Forelimb muscle (tissue), 1 donor: Measurements from ENCODE around the gene SYCN. TPM values are rescaled to one million over a fixed set of nuclear protein-coding genes. Genes with fewer than 3 reads are reported as not detected.
"Not testable (repeated sequence)": the region's sequence is repeated elsewhere in the genome, so short reads cannot be mapped to it uniquely, and the experiment has no call there.

ENCODE experiments used
- DNase-seq: peaks from one replicate; pipeline ENCODE4 v3.0.0-alpha.2; 2013; ENCODE audit warnings: low read depth
- polyA plus RNA-seq: library from polyadenylated mRNA; unstranded; fragments of 120-200 nt; gene quantifications from one replicate; pipeline ENCODE4 v1.2.1, GENCODE V29; 2013; ENCODE audit not compliant: insufficient read length

SYCN gene, protein sequence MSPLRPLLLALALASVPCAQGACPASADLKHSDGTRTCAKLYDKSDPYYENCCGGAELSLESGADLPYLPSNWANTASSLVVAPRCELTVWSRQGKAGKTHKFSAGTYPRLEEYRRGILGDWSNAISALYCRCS
- polyA plus RNA-seq, result not detected

DNA sequence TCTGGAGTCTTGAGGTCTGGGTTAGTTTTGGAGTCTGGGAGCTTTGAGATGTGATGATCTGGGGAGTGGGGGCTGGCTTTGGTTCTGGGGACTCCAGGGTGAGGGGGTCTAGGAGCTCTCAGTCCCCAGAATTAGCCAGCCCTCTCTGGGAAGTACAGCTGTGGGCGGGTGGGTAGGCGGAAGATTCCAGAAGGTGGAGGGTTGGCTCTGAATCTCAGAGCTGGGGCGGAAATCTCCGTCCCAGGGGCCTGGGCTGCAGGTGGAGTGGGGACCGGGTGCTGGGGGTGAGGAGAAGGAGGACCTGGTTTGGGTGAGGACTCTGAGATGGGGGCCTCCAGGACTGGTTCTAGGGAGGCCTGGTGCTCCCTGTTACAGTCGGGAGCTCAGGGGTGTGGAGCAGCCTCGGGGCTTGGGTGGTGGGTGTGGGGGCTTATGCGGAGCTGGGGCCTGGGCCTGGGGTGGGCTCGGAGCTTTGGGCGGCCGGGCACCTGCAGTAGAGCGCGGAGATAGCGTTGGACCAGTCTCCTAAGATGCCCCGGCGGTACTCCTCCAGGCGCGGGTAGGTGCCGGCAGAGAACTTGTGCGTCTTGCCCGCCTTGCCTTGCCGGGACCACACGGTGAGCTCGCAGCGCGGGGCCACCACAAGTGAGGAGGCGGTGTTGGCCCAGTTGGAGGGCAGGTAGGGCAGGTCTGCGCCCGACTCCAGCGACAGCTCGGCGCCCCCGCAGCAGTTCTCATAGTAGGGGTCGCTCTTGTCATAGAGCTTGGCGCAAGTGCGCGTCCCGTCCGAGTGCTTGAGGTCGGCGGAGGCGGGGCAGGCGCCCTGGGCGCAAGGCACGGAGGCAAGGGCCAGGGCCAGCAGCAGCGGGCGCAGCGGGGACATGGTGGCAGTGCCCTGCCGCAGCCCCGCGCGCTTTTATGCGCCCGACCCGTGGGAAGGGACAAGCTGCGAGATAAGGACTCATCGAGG is at the start of gene SYCN:
TSS of gene SYCN (minus strand) at position 892 of the 970 bp plus-strand sequence. CDS start at position 883, 9 bp downstream.
- DNase-seq, result no peak

DNA sequence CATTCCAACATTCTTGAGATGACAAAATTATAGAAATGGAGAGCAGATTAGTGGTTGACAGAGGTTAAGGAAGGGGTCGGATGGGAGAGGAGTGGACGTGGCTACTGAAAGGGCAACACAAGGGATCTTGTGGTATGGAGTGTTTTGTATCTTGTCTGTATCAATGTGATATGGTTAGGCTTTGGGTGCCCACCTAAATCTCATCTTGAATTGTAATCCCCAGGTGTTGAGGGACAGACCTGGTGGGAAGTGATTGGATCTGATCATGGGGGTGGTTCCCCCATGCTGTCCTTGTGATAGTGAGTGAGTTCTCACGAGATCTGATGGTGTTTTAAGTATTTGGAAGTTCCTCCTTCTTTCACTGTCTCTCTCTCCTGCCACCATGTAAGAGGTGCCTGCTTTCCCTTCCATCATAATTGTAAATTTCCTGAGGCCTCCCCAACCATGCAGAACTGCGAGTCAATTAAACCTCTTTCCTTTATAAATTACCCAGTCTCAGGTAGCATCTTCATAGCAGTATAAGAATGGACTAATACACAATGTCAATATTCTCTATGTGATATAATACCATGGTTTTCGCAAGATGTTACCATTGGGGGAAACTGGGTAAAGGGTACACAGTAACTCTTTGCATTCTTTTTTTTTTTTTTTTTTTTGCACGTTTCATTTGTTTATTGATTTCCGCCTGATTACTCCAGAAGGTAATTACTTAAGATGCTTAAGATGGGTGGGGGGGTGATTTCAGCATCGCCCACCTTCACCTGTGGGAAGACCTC is 49.5 kb upstream of the SYCN start:
- DNase-seq, result no peak

DNA sequence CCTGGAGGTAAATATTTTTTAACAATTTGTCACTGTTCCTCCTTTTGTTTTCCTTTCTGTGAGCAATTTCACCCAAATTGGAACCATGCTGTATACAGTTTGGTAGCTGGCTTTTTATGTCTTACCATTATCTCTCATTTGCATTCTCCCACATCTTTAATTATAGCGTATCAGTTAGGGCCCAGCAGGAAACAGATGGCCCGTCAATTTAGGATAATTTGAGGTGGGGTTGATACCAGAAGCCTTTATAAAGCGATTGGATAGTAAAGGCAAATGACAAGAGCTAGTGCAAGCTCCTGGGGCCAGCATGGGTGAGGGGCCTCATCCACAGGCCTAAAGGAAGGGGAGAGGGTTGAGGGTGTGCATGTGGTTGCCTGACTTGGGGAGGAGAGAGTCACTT is 48.4 kb upstream of the SYCN start:
- no peak for DNase-seq

DNA sequence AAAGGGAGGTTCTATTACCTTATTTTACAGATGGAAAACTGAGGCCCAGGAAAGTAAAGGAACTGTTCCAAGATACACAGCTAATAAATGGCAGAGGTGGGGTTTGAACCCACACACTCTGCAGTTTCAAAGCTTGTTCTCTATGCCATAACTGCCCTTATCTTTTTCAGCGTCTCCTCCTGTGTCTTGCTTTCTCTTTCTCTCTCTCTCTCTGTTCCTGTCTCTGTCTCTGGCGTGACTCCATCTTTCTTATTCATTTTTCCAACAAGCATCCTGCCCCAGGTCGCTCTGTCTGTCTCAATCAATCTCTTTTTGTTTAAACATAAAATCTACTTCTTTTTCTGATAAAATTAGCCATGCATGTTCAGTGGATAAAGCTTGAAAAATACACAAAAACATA is 47.8 kb upstream of the SYCN start:
- no peak for DNase-seq

DNA sequence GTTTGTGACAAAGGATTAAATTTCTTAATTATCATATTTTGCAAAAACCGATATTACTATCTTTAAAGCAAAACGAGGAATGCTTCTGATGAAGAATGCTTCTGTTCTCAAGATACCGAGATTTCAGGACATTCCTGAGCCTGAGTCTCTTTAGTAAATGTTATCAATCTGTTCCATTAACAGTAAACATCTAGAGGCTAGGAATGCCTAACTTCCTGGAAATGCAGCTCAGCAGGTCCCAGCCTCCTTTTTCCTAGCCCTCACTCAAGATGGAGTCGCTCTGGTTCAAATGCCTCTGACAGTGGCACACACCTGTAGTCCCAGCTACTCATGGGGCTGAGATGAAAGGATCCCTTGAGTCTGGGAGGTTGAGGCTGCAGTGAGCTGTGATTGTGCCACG is 47.0 kb upstream of the SYCN start:
- no peak for DNase-seq

DNA sequence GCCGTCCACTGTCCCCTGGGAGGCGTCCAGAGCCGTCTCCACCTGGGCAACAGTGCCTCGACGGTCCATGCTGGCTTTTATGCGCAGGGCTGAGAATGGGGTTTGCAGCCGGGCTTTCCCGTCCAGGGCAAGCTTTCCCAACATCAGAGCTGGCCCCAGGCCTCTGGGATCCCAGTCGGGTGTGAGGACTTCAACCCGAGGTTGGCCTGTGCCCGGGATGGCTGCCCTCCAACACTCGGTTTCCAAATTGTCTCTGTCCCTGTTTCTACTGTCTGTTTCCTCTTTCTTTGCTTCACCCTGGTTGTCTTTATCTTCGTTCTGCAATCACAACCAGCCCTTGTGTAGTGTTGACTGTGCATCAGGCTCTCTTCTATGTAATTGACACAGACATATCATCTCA is 44.7 kb upstream of the SYCN start, which contains the start of gene IFNL4:
TSS of gene IFNL4 (minus strand) at position 51 of the 400 bp plus-strand sequence.
- DNase-seq, result no peak

DNA sequence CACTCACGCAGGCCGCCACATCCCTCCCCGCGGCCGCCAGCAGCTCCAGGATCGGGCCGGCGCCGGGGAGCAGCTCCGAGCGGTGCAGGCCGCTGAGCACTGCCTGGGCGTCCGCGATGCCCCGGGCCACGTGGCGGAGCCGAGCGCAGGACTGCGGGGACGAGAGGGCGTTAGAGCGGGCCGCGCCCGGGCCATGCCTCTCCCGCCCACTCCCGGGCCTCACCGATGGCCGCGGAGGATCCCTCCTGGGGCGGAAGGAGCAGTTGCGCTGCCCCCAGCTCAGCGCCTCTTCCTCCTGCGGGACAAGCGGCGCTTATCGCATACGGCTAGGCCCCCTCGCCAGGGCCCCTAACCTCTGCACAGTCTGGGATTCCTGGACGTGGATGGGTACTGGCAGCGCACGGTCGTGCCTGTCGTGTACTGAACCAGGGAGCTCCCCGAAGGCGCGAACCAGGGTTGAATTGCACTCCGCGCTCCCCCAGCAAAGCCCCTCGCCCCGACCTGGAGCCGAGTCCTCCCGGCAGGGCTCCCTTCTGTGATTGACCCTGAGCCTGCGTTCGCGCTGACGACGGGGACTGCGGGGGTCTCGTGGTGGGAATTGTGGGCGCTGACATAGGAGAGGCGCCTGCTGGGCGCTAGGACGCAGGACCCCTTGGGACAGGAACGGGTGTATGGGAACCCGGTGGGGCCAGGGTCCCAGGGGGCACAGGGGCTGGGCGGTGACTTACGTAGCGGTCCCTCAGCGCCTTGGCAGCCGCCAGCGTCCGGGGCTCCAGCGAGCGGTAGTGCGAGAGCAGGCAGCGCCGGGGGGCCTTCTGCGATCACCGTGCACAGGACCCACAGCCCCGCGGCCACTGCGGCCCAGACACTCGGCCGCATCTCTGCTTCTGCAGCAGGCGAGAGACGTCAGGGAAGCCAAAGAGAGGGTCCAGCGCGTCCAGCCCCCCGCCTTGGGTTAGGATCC is 43.9 kb upstream of the SYCN start:
- DNase-seq, result no peak

DNA sequence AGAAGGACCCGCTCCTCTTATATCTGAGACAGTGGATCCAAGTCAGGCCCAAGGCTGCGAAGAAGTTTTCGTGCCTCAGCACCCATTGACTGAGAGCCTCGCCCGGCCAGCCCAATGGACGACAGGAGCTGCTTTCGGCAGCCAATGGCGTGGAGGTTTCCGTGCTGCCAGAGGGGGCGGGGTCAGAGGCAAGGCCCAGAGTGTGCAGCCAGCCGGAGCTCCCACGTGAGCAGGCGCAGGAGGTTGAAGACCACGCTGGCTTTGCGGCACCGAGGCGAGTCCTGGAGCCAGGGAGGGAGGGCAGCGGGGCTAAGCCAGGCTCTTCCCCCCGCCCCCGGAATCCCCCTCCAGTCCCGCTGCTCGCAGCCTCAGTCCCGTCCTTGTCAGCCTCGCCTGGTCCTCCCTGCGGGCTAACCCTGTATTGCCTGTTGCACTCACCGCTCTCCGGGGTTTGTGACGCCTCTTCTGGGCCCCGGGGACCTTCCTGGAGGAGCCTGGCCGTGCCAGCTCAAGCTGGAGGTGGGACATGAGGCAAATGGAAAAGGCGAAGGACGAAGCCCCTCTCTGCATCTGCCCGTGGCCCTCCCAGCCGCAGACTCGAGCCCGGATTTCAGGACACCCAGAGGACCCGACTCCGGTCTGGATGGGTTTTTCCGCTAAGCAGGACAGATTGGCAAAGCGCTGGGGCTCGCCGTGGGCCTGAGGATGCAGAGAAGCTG is 43.0 kb upstream of the SYCN start:
- DNase-seq, result no peak

DNA sequence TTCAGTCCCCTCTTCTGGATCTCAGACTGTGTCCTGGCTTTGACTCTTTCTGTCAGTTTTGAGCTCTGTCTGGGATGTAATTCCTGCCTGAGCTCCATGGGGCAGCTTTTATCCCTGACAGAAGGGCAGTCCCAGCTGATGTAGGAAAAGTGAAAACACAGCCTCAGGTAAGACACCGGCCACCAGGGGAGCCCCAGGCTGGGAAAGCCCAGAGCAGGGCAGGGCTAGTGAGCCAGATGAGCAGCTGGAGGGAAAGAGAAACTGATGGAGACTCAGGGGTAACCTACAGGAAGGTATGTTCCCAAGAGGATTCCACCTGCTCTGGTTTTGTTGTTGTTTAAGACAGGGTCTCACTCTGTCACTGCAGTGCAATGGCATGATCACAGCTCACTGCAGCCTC is 41.1 kb upstream of the SYCN start:
- DNase-seq, result not testable (repeated sequence)

DNA sequence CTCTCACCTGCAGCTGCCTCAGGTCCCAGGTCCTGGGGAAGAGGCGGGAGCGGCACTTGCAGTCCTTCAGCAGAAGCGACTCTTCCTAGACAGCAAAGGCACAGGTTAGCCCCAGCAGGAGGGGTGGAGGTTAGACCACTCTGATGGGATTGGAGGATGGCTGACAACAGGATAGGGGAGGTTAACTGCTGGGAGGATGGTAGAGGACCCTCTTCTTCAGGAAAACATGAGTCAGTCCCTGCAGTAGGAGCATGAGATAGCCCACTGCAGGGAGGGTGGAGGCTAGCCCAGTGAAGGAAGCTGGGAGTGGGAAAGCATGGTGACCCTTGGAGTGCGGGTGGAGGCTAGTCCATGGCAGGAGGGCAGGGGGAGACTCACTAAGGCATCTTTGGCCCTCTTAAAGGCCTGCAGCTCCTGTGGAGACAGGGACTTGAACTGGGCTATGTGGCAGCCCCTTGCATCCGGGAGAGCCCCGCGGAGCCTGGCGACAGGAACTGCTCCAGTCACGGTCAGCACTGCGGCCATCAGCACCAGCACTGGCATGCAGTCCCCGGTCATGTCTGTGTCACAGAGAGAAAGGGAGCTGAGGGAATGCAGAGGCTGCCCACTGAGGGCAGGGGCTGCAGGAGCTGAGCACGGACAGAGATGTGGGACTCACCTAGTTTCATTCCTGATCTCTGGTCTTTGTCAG is 40.5 kb upstream of the SYCN start, which contains the start of gene IFNL3:
TSS of gene IFNL3 (minus strand) at position 597 of the 691 bp plus-strand sequence. CDS start at position 558, 39 bp downstream.
- not testable (repeated sequence) for DNase-seq

DNA sequence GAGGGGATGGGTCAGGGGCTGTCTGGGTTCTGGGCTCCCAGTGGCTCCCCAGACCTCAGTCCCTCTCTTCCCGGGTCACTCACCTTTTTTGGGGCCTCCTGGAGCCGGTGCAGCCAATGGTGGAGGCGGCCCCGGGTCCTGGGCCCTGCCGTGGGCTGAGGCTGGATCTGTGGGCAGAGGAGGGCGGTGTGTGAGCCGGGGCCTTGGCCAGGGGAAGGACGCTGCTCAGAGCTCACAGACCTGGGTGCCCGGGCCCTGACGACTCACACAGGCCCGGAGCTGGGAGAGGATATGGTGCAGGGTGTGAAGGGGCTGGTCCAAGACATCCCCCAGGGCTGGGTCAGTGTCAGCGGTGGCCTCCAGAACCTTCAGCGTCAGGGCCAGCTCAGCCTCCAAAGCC is 39.7 kb upstream of the SYCN start:
- DNase-seq, result not testable (repeated sequence)

DNA sequence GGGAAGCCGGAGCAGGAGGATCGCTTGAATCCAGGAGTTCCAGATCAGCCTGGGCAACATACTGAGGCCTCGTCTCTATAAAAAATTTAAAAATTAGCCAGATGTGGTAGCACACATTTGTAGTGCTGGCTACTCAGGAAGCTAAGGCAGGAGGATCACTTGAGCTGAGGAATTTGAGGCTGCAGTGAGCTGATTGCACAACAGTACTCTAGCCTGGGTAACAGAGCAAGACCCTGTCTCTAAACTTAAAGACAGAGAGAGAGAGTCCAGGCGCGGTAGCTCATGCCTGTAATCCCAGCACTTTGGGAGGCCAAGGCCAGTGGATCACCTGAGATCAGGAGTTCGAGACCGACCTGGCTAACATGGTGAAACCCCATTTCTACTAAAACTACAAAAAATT is 36.4 kb upstream of the SYCN start:
- no peak for DNase-seq

DNA sequence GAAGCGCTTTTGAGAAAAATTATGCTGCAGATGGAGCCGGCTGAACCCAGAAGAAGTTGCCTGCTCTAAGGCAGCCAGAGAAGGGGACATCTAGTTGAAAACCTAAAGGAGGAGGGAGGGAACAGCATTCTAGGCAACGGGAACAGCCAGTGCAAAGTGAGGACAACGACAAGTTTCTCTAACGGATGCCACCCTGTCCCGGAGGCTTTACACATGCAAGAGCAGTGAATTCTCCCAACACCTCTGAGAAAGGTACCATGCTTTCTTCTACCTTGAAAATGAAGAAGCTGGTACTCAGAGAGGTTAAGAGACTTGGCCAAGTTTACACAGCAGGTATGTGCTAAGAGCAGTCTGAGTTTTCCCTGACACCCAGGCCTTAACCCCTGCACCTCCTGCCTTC is 34.9 kb upstream of the SYCN start:
- DNase-seq, result no peak

DNA sequence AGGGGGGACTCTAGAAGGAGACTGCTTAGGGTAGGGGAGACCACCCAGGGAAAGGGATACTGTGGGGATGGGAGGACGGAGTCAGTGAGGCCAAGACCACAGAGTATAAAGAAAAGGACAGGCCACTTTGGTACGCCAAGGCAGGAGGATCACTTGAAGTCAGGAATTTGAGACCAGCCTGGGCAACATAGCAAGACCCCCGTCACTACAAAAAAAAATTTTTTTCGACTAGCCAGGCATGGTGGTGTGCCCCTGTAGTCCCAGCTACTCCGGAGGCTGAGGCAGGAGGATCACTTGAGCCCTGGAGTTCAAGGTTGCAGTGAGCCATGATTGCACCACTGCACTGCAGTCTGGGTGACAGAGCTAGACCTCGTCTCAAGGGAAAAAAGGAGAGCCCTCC is 34.1 kb upstream of the SYCN start:
- no peak for DNase-seq

DNA sequence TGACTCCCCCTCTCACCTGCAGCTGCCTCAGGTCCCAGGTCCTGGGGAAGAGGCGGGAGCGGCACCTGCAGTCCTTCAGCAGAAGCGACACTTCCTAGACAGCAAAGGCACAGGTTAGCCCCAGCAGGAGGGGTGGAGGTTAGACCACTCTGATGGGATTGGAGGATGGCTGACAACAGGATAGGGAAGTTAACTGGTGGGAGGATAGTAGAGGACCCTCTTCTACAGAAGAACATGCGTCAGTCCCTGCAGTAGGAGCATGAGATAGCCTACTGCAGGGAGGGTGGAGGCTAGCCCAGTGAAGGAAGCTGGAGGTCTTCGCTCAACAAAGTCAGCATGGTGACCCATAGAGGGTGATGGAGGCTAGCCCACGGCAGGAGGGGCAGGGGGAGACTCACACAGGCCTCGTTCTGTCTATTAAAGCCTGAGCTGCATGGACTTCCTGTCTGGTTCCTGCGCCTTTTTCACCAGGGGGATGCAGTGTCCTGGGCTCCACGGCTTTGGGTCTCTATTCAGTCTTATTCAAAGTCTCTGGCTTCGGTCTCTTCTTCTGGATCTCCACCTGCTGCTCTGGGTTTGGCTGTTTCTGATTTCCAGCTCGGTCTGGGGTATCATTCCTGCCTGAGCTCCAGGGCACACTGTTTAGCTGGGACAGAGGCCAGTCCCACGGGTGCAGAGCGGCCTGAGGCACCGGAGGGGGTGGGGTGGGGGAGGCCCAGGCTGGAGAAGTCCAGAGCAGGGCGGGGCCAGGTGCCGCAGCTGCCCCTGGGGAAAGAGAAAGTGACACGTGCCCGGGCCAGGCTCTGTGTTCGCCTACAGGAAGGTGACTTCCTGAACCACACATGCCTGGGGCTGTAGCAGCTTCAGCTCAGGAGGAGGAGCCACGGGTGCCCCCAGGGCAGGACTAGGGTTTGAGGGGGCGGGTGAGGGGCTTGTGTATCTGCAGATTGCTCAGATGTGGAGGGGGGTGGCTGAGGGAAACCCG is 33.4 kb upstream of the SYCN start:
- DNase-seq, result no peak

DNA sequence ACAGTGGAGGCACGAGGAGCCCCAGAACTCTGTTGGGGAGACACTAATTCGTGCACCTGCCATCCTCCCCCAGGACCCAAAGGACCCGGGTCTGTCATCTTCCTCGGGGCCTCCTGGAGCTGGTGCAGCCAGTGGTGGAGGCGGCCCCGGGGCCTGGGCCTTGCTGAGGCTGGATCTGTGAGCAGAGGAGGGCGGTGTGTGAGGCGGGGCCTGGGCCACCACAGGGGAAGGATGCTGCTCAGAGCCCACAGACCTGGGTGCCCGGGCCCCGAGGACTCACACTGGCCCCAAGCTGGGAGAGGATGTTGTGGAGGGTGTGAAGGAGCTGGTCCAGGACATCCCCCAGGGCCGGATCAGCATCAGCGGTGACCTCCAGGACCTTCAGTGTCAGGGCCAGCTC is 32.5 kb upstream of the SYCN start:
- DNase-seq, result no peak

DNA sequence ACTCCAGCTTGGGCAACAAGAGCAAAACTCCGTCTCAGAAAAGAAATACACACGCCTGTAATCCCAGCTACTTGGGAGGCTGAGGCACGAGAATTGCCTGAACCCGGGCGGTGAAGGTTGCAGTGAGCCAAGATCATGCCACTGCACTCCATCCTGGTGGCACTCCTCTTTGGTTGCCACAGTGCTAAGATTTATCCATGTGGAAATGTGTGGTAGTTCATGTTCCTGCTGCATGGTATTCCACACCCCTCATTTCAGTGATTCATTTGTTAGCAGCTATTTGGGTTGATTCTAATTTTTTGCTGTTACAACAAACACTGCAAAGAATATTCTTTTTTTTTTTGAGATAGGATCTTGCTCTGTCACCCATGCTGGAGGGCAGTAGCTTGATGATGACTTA is 28.6 kb upstream of the SYCN start:
- DNase-seq, result no peak

DNA sequence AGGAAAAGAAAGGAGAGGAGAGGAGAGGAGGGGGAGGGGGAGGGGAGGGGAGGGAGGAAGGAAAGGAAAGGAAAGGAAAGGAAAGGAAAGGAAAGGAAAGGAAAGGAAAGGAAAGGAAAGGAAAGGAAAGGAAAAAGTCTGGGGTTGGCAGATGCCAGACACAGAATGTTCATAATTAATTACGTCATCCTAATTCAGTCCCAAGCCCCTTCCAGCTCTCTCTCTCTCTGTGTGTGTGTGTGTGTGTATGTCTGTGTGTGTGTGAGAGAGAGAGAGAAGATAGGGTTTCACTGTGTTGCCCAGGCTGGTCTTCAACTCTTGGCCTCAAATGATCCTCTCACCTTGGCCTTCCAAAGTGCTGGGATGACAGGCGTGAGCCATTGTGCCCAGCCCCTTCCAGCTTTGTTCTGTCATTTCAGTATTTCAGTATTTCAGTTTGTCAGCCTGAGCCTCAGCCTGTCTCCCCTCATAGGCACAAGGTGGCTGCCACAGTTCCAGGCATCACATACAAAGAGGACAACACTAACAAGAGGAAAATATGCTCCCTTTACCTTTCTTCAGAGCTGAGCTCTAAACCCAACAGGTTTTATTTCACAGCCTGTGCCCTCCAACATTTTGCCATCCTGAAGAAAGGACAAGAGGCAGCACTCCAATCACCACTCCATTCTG is 26.2 kb upstream of the SYCN start:
- DNase-seq, result no peak
